ENCODE results near the gene TRMO. TPM values are rescaled to one million over a fixed set of nuclear protein-coding genes. Genes with fewer than 3 reads are reported as not detected.

The TRMO gene
- total RNA-seq, 1 donor, result 23.9 TPM

DNA sequence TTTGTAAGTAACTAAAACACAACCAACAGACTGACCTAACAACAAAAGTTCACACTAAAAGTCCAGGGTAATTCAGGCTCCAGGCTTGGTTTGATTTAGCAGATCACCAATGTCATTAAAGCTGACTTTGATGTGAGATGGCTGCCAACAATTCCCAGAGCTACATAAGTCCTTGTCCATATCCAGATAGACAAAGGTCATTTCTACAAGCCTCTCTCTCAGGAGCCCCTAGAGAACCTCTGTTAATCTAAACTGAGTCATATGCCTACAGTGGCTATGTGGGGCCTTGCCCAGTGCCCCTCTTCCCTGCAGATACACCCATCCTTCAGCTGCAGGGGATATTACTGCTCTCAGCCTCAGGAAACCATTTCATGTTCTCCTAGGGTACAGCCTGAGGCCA is 42.6 kb upstream of the TRMO start:
- TF ChIP-seq, protein P1, sequence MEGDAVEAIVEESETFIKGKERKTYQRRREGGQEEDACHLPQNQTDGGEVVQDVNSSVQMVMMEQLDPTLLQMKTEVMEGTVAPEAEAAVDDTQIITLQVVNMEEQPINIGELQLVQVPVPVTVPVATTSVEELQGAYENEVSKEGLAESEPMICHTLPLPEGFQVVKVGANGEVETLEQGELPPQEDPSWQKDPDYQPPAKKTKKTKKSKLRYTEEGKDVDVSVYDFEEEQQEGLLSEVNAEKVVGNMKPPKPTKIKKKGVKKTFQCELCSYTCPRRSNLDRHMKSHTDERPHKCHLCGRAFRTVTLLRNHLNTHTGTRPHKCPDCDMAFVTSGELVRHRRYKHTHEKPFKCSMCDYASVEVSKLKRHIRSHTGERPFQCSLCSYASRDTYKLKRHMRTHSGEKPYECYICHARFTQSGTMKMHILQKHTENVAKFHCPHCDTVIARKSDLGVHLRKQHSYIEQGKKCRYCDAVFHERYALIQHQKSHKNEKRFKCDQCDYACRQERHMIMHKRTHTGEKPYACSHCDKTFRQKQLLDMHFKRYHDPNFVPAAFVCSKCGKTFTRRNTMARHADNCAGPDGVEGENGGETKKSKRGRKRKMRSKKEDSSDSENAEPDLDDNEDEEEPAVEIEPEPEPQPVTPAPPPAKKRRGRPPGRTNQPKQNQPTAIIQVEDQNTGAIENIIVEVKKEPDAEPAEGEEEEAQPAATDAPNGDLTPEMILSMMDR (IDR thresholded peaks at IDR 0.05; ENCODE audit: extremely low read depth, low read depth, low read length), result no peak
- peaks cover 24% of the 10 kb centered on the region for H3K27me3 ChIP-seq (ENCODE audit: insufficient read depth, low read length)
- H4K20me1 ChIP-seq (ENCODE audit: insufficient read depth, low read length), result no peaks in the 10 kb centered on the region
- H3K4me3 ChIP-seq (ENCODE audit: insufficient read depth, low read length), result no peak overlapping the region
- no peaks in the 10 kb centered on the region for H3K9me3 ChIP-seq (ENCODE audit: low read depth, low read length)
- H3K79me2 ChIP-seq (ENCODE audit: insufficient read depth, low read length), result no peaks in the 10 kb centered on the region
- H3K27ac ChIP-seq (ENCODE audit: low read depth, low read length), result no peak overlapping the region
- DNase-seq (ENCODE audit: insufficient read length, low spot score, missing footprints), result no peak
- no peak overlapping the region for H2AFZ ChIP-seq (ENCODE audit: low read length)
- H3K4me1 ChIP-seq (ENCODE audit: insufficient read depth, low read length), result no peaks in the 10 kb centered on the region
- H3K4me2 ChIP-seq (ENCODE audit: insufficient read depth, low read length), result no peak overlapping the region
- H3K36me3 ChIP-seq (ENCODE audit: insufficient read depth, low read length), result no peaks in the 10 kb centered on the region

DNA sequence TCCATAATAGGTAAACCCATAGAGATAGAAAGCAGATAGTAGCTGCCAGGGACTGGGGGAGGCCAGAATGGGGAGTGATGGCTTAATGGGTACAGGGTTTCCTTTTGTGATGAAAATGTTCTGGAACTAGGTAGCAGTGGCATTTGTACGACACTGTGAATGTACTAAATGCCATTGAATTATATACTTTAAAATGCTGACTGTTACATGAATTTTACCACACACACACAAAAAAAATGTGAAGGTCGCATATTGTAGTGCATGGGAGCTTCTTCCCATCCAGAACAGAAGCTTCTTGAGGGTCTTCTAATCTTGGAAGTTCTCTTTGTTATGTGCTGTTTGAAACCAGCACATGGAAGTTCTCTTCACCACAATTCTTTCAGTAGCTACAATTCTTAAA is 40.9 kb upstream of the TRMO start:
- Histone ChIP-seq H3K4me3 (ENCODE audit: insufficient read depth, low read length) (no peak overlapping the region), H3K27me3 (ENCODE audit: insufficient read depth, low read length) (peaks cover 21% of the 10 kb centered on the region), H4K20me1 (ENCODE audit: insufficient read depth, low read length) (no peaks in the 10 kb centered on the region), H3K4me1 (ENCODE audit: insufficient read depth, low read length) (peaks cover 11% of the 10 kb centered on the region), H3K9me3 (ENCODE audit: low read depth, low read length) (no peaks in the 10 kb centered on the region), H2AFZ (ENCODE audit: low read length) (no peak overlapping the region), H3K79me2 (ENCODE audit: insufficient read depth, low read length) (no peaks in the 10 kb centered on the region), H3K36me3 (ENCODE audit: insufficient read depth, low read length) (no peaks in the 10 kb centered on the region), H3K4me2 (ENCODE audit: insufficient read depth, low read length) (no peak overlapping the region), H3K27ac (ENCODE audit: low read depth, low read length) (no peak overlapping the region)
- DNase-seq (ENCODE audit: insufficient read length, low spot score, missing footprints), result no peak
- TF ChIP-seq, protein P1 (IDR thresholded peaks at IDR 0.05; ENCODE audit: extremely low read depth, low read depth, low read length), result no peak

DNA sequence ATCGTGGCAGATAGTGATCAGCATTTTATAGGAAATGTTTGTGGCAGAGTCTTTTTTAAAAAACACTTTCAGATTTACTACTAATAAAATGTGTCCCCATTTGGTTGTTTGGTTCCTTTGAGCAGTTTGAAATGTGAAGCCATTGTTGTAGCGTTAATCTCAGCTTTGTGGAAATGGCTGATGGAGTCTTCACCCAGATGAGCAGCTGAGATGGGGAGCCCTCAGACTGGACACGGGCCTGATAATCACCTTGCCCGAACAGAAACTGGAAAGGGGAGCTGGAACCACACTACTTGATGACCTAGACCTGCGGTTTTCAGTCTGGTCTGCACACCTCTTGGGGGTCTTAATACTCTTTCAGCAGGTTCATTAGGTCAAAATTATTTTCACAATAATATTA is 40.3 kb upstream of the TRMO start:
- no peaks in the 10 kb centered on the region for H3K9me3 ChIP-seq (ENCODE audit: low read depth, low read length)
- no peak overlapping the region for H2AFZ ChIP-seq (ENCODE audit: low read length)
- H3K4me1 ChIP-seq (ENCODE audit: insufficient read depth, low read length), result peaks cover 11% of the 10 kb centered on the region
- H4K20me1 ChIP-seq (ENCODE audit: insufficient read depth, low read length), result no peaks in the 10 kb centered on the region
- no peak for DNase-seq (ENCODE audit: insufficient read length, low spot score, missing footprints)
- TF ChIP-seq, protein P1 (IDR thresholded peaks at IDR 0.05; ENCODE audit: extremely low read depth, low read depth, low read length), result no peak
- no peaks in the 10 kb centered on the region for H3K36me3 ChIP-seq (ENCODE audit: insufficient read depth, low read length)
- no peaks in the 10 kb centered on the region for H3K79me2 ChIP-seq (ENCODE audit: insufficient read depth, low read length)
- H3K27ac ChIP-seq (ENCODE audit: low read depth, low read length), result no peak overlapping the region
- H3K4me3 ChIP-seq (ENCODE audit: insufficient read depth, low read length), result no peak overlapping the region
- H3K27me3 ChIP-seq (ENCODE audit: insufficient read depth, low read length), result peaks cover 21% of the 10 kb centered on the region
- H3K4me2 ChIP-seq (ENCODE audit: insufficient read depth, low read length), result no peak overlapping the region

DNA sequence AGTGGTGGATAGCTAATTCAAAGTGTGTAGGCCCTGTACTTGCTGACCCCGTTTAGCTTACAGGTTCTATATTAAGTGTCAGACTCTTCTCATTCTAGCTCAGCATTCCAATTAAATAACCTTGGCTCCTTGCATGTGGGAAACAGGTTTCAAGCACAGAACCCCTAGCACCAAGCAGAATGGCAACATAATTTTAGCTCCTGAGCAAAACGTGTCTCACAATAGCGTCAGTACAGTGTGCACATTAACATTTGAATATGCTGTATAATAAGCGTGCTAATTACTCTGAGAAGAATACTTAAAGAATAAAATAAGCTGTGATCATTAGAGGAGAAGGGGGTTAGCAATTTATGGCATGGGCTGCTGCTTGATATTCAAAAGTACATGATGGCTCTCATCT is 39.8 kb upstream of the TRMO start:
- H3K79me2 ChIP-seq (ENCODE audit: insufficient read depth, low read length), result no peaks in the 10 kb centered on the region
- H2AFZ ChIP-seq (ENCODE audit: low read length), result no peak overlapping the region
- H3K36me3 ChIP-seq (ENCODE audit: insufficient read depth, low read length), result no peaks in the 10 kb centered on the region
- no peaks in the 10 kb centered on the region for H4K20me1 ChIP-seq (ENCODE audit: insufficient read depth, low read length)
- no peaks in the 10 kb centered on the region for H3K9me3 ChIP-seq (ENCODE audit: low read depth, low read length)
- no peak overlapping the region for H3K27ac ChIP-seq (ENCODE audit: low read depth, low read length)
- peaks cover 11% of the 10 kb centered on the region for H3K4me1 ChIP-seq (ENCODE audit: insufficient read depth, low read length)
- DNase-seq (ENCODE audit: insufficient read length, low spot score, missing footprints), result no peak
- peaks cover 20% of the 10 kb centered on the region for H3K27me3 ChIP-seq (ENCODE audit: insufficient read depth, low read length)
- TF ChIP-seq, protein P1 (IDR thresholded peaks at IDR 0.05; ENCODE audit: extremely low read depth, low read depth, low read length), result no peak
- no peak overlapping the region for H3K4me3 ChIP-seq (ENCODE audit: insufficient read depth, low read length)
- H3K4me2 ChIP-seq (ENCODE audit: insufficient read depth, low read length), result no peak overlapping the region

Measured in osteoblast (primary cell).